Loucy (cell line): ENCODE data around the gene TPRA1.

Experiments
- H2AFZ ChIP-seq: fragments of 200-600 bp; sonication (generic); 2 replicates; pipeline ENCODE4 v1.6.0; 2016; ENCODE audit warnings: antibody characterized with exemption, mild to moderate bottlenecking, low read length, moderate library complexity
- H3F3A ChIP-seq: fragments of 200-600 bp; 2 replicates; pipeline ENCODE4 v1.6.0; 2016; ENCODE audit warnings: antibody characterized with exemption, low read depth, mild to moderate bottlenecking
- H3K27me3 ChIP-seq: fragments of 200-600 bp; sonication (generic); 2 replicates; pipeline ENCODE4 v1.6.1; 2014; ENCODE audit warnings: low read length, mild to moderate bottlenecking; ENCODE audit not compliant: insufficient read depth, poor library complexity, severe bottlenecking
- H3K36me3 ChIP-seq: fragments of 200-600 bp; sonication (generic); 2 replicates; pipeline ENCODE4 v1.6.1; 2016; ENCODE audit warnings: low read length; ENCODE audit not compliant: insufficient read depth
- H3K4me1 ChIP-seq: fragments of 200-600 bp; sonication (generic); 2 replicates; pipeline ENCODE4 v1.5.1; 2014; ENCODE audit warnings: low read length, mild to moderate bottlenecking; ENCODE audit not compliant: insufficient read depth, poor library complexity, severe bottlenecking
- H3K4me2 ChIP-seq: fragments of 200-600 bp; sonication (generic); 2 replicates; pipeline ENCODE4 v1.6.0; 2014; ENCODE audit warnings: antibody characterized with exemption, low read length, low read depth, mild to moderate bottlenecking; ENCODE audit not compliant: poor library complexity, severe bottlenecking
- H3K4me3 ChIP-seq: fragments of 200-600 bp; sonication (generic); 2 replicates; pipeline ENCODE4 v1.5.1; 2014; ENCODE audit warnings: low read length, mild to moderate bottlenecking, mixed read lengths; ENCODE audit not compliant: poor library complexity, severe bottlenecking
- H3K79me2 ChIP-seq: fragments of 200-600 bp; sonication (generic); 2 replicates; pipeline ENCODE4 v1.6.1; 2014; ENCODE audit warnings: low read length; ENCODE audit not compliant: insufficient read depth
- H3K9ac ChIP-seq: fragments of 200-600 bp; sonication (generic); 2 replicates; pipeline ENCODE4 v1.6.0; 2014; ENCODE audit warnings: mild to moderate bottlenecking, low read depth, low read length, moderate library complexity; ENCODE audit not compliant: poor library complexity, severe bottlenecking
- H3K9me2 ChIP-seq: fragments of 200-600 bp; sonication (generic); replicated peaks from 2 replicates; pipeline ENCODE4 v1.6.1; 2016; ENCODE audit warnings: low read depth, low read length, mixed read lengths
- H3K9me3 ChIP-seq: fragments of 200-600 bp; sonication (generic); 2 replicates; pipeline ENCODE4 v1.6.1; 2014; ENCODE audit warnings: mild to moderate bottlenecking, antibody characterized with exemption, low read length, low read depth; ENCODE audit not compliant: insufficient read depth
- H4K20me1 ChIP-seq: fragments of 200-600 bp; sonication (generic); 2 replicates; pipeline ENCODE4 v1.6.0; 2014; ENCODE audit warnings: antibody characterized with exemption, low read length, mild to moderate bottlenecking; ENCODE audit not compliant: insufficient read depth, poor library complexity, severe bottlenecking
- EZH2phosphoT487 ChIP-seq: fragments of 200-600 bp; IDR thresholded peaks from 2 replicates; pipeline ENCODE4 v1.6.1; 2018; ENCODE audit warnings: antibody characterized with exemption, mild to moderate bottlenecking, moderate library complexity, borderline replicate concordance
- TF ChIP-seq, protein P1 (sequence below): fragments of 200-600 bp; sonication (generic); conservative IDR thresholded peaks from 2 replicates; pipeline ENCODE4 v1.5.1; 2014; ENCODE audit warnings: mild to moderate bottlenecking, antibody characterized with exemption, low read length

The TPRA1 gene

DNA sequence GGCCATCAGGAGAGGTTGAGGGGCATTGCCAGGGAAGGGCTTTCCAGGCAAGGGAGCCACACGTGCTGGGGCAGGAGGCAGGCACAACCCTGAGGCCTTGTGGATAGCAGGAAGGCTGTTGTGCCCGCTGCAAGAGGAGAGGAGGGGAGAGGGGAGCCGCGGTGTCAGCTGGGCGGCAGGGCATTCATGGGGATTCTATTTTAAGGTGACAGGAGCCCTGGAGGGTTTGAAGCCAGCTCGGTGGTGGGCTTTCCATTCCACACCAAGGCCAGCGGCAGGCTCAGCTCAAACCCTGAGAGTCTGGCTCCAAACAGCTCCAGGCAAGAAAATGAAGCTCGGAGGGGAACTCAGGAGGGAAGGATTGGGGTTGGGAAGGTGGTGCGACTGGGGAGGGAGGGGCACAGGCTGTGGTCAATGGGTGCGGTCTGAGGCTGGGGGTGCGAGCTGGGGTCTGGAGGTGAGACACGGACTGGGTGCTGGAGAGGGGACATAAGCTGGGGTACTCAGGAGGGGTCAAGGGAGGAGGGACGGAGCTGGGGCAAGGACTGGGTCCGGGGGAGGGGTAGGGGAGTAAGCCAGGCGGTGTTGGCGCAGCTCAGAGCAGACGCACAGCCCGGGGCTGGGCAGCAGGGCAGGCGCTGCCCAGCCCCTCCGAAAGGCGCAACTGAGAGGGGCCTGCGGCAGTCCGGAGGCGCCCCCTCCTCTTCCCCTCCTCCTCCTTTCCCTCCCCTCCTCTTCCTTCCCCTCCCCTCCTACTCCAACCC, 43.4 kb downstream of the TPRA1 start:
- H3K79me2 ChIP-seq: no peaks in the 10 kb centered on the region
- no peak overlapping the region for H3K4me2 ChIP-seq
- H3F3A ChIP-seq: no peaks in the 10 kb centered on the region
- no peaks in the 10 kb centered on the region for H4K20me1 ChIP-seq
- no peaks in the 10 kb centered on the region for H3K9me3 ChIP-seq
- H3K4me3 ChIP-seq: peak overlapping the region; percentile 34
- H3K36me3 ChIP-seq: no peaks in the 10 kb centered on the region
- H3K9me2 ChIP-seq: no peaks in the 10 kb centered on the region
- peaks cover 5% of the 10 kb centered on the region for H3K4me1 ChIP-seq
- TF ChIP-seq, protein P1, sequence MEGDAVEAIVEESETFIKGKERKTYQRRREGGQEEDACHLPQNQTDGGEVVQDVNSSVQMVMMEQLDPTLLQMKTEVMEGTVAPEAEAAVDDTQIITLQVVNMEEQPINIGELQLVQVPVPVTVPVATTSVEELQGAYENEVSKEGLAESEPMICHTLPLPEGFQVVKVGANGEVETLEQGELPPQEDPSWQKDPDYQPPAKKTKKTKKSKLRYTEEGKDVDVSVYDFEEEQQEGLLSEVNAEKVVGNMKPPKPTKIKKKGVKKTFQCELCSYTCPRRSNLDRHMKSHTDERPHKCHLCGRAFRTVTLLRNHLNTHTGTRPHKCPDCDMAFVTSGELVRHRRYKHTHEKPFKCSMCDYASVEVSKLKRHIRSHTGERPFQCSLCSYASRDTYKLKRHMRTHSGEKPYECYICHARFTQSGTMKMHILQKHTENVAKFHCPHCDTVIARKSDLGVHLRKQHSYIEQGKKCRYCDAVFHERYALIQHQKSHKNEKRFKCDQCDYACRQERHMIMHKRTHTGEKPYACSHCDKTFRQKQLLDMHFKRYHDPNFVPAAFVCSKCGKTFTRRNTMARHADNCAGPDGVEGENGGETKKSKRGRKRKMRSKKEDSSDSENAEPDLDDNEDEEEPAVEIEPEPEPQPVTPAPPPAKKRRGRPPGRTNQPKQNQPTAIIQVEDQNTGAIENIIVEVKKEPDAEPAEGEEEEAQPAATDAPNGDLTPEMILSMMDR: no peak
- no peak for TF ChIP-seq EZH2phosphoT487
- H3K27me3 ChIP-seq: no peaks in the 10 kb centered on the region
- H3K9ac ChIP-seq: no peak overlapping the region
- H2AFZ ChIP-seq: no peak overlapping the region

DNA sequence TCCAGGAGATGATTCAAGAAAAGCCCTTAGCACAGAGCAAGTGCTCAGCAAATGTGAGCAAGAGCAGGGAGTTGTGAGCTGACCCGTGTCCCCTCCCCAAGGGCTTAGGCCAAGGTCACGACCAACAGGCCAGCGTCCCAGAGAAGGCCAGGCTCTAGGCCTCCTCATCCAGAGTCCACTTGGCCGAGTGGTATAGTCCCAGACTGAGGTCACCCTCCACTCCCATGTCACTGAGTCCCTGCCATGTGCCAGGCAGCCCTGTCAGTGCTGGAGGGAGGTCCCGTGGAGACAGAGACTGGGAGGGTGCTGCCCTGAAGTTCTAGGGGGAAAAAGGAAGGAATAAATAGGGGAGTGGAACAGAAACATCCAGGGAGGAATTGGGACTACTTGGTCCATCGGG, 44.0 kb downstream of the TPRA1 start:
- Histone ChIP-seq H3F3A (no peaks in the 10 kb centered on the region), H3K9me2 (no peaks in the 10 kb centered on the region), H3K4me1 (peaks cover 5% of the 10 kb centered on the region), H3K36me3 (no peaks in the 10 kb centered on the region), H3K4me3 (no peak overlapping the region), H3K27me3 (no peaks in the 10 kb centered on the region), H3K9ac (no peak overlapping the region), H2AFZ (no peak overlapping the region), H4K20me1 (no peaks in the 10 kb centered on the region), H3K79me2 (no peaks in the 10 kb centered on the region), H3K4me2 (no peak overlapping the region), H3K9me3 (no peaks in the 10 kb centered on the region)
- TF ChIP-seq, protein P1: no peak
- TF ChIP-seq EZH2phosphoT487: no peak

DNA sequence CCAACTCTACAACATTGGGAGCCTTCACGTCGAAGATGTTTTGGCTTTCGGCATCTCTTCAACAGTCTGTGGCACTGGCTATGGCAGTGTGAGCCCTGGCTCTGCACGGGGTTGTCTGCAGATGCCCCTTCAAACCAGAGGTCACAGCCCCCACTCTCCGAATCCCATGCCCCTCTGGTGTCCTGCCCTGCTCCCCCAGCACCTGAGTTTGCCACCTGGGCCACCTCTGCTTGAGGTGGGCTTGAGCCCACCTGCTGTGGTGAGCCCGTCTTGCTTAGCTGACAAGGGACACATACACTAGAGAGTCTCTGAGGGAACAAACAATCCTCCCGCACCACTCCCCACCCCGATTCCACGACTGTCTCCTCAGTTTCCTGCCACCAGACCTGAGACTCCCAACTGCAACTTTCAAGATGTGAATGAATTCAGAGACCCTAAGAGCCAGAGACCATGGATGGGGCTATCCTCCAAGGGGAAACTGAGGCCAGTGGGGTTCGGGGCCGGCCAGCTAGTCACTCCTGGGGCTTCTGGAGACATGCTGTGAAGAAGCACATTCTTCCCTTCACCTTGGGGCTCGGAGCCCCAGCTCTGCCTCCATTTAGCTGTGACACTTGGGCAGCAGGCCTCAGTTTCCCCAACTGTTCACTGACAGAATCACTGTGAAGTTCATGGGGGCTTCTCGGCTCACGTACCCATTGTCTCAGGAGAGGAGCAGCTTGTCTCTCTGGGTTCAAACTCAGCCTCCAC, 44.6 kb downstream of the TPRA1 start:
- peaks cover 5% of the 10 kb centered on the region for H3K4me1 ChIP-seq
- H3K4me3 ChIP-seq: no peak overlapping the region
- no peaks in the 10 kb centered on the region for H4K20me1 ChIP-seq
- H3K4me2 ChIP-seq: no peak overlapping the region
- no peaks in the 10 kb centered on the region for H3K9me2 ChIP-seq
- H3K79me2 ChIP-seq: no peaks in the 10 kb centered on the region
- H2AFZ ChIP-seq: no peak overlapping the region
- H3K36me3 ChIP-seq: no peaks in the 10 kb centered on the region
- no peaks in the 10 kb centered on the region for H3K27me3 ChIP-seq
- H3K9ac ChIP-seq: no peak overlapping the region
- no peaks in the 10 kb centered on the region for H3F3A ChIP-seq
- TF ChIP-seq EZH2phosphoT487: no peak
- TF ChIP-seq, protein P1: no peak
- H3K9me3 ChIP-seq: no peaks in the 10 kb centered on the region
